ENCODE data around the gene XKRX. TPM values are rescaled to one million over a fixed set of nuclear protein-coding genes. Genes with fewer than 3 reads are reported as not detected.
A peak's percentile ranks its signal among the peaks of the same experiment; 100 is the strongest.

XKRX gene
- total RNA-seq, 1 donor = not detected

- no peak overlapping the region for H3K4me3 ChIP-seq (ENCODE audit: low read depth, low read length)
- peak; percentile 21 for DNase-seq (ENCODE audit: low read depth)
- TF ChIP-seq CTCF (IDR thresholded peaks at IDR 0.05; ENCODE audit: insufficient read depth, low read depth, low read length) = no peak
These were observed 56.8 kb downstream of the XKRX start for GRCh38 chrX:100871594-100872560.

- DNase-seq (ENCODE audit: low read depth) = no peak
- TF ChIP-seq CTCF (IDR thresholded peaks at IDR 0.05; ENCODE audit: insufficient read depth, low read depth, low read length) = no peak
- H3K4me3 ChIP-seq (ENCODE audit: low read depth, low read length) = no peak overlapping the region
These were observed 58.2 kb downstream of the XKRX start for GRCh38 chrX:100870527-100870926.

GRCh38 chrX:100868273-100868672, 60.4 kb downstream of the XKRX start:
- TF ChIP-seq CTCF (IDR thresholded peaks at IDR 0.05; ENCODE audit: insufficient read depth, low read depth, low read length) = no peak
- DNase-seq (ENCODE audit: low read depth) = no peak

GRCh38 chrX:100864657-100865391, 63.9 kb downstream of the XKRX start:
- H3K4me3 ChIP-seq (ENCODE audit: low read depth, low read length) = no peak overlapping the region
- no peak for TF ChIP-seq CTCF (IDR thresholded peaks at IDR 0.05; ENCODE audit: insufficient read depth, low read depth, low read length)
- peak; percentile 66 for DNase-seq (ENCODE audit: low read depth)

More at GRCh38 chrX:100868273-100868672, 60.4 kb downstream of the XKRX start:
- H3K4me3 ChIP-seq (ENCODE audit: low read depth, low read length) = no peak overlapping the region

Other genes starting within 250 kb of the XKRX start
- gene SYTL4, start 196.8 kb downstream of the XKRX start, total RNA-seq = 4.3 and 32.9 TPM in 2 replicates
- gene CSTF2, start 108.5 kb downstream of the XKRX start, total RNA-seq = 14.5 and 16.0 TPM in 2 replicates
- gene NOX1, start 54.6 kb downstream of the XKRX start, total RNA-seq = under 0.01 TPM in 1 of 2 replicates, not detected in the other
- not detected in 2 replicates for gene ARL13A, start 40.8 kb upstream of the XKRX start, total RNA-seq
- 13.2 and 13.4 TPM in 2 replicates for gene TRMT2B, start 123.2 kb upstream of the XKRX start, total RNA-seq
- gene TMEM35A, start 150.0 kb upstream of the XKRX start, total RNA-seq = 0.86 and 1.9 TPM in 2 replicates
- gene CENPI, start 169.3 kb upstream of the XKRX start, total RNA-seq = 11.3 and 20.3 TPM in 2 replicates